ENCODE measurements around the gene EIF4G1.
A peak's percentile ranks its signal among the peaks of the same experiment; 100 is the strongest.
"Not testable (repeated sequence)": the region's sequence is repeated elsewhere in the genome, so short reads cannot be mapped to it uniquely, and the experiment has no call there.

EIF4G1 gene

DNA sequence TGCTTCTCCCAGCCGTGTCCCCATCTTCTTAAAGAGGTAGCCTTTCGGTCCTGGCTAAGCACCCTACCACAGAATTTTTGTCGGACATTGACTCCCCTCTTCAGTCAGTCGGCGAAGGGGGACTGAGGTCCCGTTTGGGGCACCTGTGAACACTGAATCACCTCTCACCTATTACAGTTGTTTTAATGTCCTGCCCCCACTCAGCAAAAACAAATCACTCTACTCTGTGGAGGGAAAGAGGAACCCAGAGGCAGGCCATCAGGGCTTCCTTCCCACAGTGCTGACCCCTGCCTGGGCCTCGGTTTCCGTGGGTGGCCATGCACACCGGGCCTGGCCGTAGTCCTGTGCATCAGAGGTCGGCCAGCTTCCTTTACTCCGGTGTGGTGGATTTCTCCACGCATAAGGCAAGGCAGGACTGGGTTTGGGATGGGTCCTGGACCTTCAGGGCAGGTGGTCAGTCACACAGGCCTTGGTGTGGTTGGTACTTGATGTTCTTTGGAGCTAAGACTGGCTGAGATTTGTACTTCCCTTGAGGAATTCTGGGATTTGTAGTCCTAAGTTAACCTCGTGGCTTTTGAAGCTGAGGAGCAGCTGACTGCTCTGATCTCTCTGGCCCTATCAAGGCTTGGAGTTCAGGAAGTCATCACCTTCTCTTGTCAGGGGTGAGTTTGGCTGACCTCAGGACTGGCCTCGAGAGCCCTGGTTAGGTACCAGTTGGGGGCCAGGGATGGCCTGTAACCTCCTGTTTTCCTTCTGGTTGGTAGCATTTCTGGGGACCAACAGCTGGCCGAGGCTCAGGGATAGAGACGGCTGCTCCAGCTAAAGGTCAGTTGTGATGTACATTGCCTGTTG, 22.4 kb downstream of the EIF4G1 start:
- CTCF ChIA-PET, result interaction anchor here (1.0 to 3.2 kb wide), 5 partner anchors 9 to 177 kb away, joined by 3 to 15 read pairs (median 4); partner anchors contain the start of genes CLCN2 and POLR2H
- peak; percentile 46 for DNase-seq (ENCODE audit: extremely low spot score)
- TF ChIP-seq, protein P1, sequence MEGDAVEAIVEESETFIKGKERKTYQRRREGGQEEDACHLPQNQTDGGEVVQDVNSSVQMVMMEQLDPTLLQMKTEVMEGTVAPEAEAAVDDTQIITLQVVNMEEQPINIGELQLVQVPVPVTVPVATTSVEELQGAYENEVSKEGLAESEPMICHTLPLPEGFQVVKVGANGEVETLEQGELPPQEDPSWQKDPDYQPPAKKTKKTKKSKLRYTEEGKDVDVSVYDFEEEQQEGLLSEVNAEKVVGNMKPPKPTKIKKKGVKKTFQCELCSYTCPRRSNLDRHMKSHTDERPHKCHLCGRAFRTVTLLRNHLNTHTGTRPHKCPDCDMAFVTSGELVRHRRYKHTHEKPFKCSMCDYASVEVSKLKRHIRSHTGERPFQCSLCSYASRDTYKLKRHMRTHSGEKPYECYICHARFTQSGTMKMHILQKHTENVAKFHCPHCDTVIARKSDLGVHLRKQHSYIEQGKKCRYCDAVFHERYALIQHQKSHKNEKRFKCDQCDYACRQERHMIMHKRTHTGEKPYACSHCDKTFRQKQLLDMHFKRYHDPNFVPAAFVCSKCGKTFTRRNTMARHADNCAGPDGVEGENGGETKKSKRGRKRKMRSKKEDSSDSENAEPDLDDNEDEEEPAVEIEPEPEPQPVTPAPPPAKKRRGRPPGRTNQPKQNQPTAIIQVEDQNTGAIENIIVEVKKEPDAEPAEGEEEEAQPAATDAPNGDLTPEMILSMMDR (IDR thresholded peaks at IDR 0.05; ENCODE audit: control extremely low read depth, extremely low read depth, low read depth, missing control alignments), result no peak
- POLR2A ChIA-PET, result interaction anchor here (0.6 to 1.4 kb wide), 3 partner anchors 9 to 185 kb away, joined by 3 to 11 read pairs (median 5); no protein-coding TSS in a partner anchor

DNA sequence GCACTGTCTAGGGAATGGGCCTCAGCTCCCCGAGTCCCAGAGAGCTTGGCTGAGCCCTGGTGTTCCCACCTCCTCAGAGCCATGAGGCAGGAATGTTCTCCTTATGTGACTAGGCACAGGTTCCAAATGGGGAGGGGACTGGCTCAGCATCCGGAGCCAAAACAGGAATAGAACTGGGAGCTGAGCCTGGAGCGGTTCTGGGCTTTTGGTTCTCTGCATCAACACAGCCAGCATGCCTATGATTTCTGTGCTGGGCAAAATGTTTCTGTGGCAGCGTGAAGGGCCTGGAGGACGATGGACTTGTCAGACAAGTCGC, 23.0 kb downstream of the EIF4G1 start, which contains the start of gene FAM131A:
FAM131A (plus strand) TSS at position 202 of the 316 bp plus-strand sequence; CDS start at position 233, 31 bp downstream.
- ChIA-PET CTCF (interaction anchor here (1.0 to 3.2 kb wide), 5 partner anchors 8 to 176 kb away, joined by 3 to 15 read pairs (median 4); partner anchors contain the start of genes CLCN2 and POLR2H), POLR2A (interaction anchor here (1.4 kb wide), 2 partner anchors 10 to 12 kb away, joined by 3 to 5 read pairs; no protein-coding TSS in a partner anchor)
- DNase-seq (ENCODE audit: extremely low spot score), result no peak
- TF ChIP-seq, protein P1 (IDR thresholded peaks at IDR 0.05; ENCODE audit: control extremely low read depth, extremely low read depth, low read depth, missing control alignments), result no peak

DNA sequence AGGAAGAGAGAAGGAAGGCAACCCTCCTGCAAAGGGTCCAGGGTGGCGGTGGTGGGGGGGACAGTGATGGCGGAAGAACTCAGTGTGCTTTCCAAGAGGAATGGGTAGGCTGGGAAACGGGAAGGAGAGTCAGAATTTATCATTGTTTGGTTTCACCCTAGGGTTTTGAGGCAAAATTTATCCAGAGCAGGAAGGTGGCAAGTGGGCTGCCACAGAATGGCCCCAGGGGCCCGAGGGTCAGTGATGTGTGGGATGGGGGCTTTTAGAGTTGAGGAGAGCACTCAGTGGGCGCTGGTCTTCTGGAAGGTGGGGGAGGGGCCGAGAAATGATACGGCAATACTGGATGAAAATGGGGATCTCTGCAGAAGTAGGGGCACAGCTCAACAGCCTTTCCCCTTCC, 23.6 kb downstream of the EIF4G1 start:
- POLR2A ChIA-PET, result interaction anchor here (1.4 kb wide), 1 partner anchor 11 kb away, joined by 3 read pairs; no protein-coding TSS in a partner anchor
- CTCF ChIA-PET, result interaction anchor here (1.0 to 3.2 kb wide), 5 partner anchors 8 to 176 kb away, joined by 3 to 15 read pairs (median 4); partner anchors contain the start of genes CLCN2 and POLR2H
- no peak for DNase-seq (ENCODE audit: extremely low spot score)
- TF ChIP-seq, protein P1 (IDR thresholded peaks at IDR 0.05; ENCODE audit: control extremely low read depth, extremely low read depth, low read depth, missing control alignments), result no peak

DNA sequence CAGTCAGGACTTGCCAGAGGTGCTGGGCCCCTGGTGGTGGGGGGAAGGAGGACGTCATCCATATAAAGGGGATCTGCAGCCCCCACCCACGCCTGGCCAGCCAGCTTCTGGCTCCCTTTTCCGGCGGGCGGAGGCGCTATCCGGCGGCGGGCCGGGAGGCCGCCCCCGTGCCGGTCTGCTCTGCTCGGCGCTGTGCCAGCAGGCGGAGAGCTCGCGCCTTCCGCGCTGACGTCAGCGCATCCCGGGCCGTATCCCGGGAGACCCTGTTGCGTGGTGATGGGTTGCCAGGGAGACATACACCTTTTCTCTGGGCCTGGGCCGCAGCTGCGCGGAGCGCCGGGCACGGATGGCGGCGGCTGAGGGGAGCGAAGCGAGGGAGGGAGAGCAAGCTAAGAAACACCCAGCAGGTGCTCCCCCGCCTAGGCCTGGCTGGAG, 24.1 kb downstream of the EIF4G1 start:
- DNase-seq (ENCODE audit: extremely low spot score), result no peak
- ChIA-PET POLR2A (interaction anchor here (1.3 to 1.4 kb wide), 2 partner anchors 11 to 12 kb away, joined by 3 to 4 read pairs; no protein-coding TSS in a partner anchor), CTCF (interaction anchor here (1.2 to 3.2 kb wide), 3 partner anchors 16 to 25 kb away, joined by 3 to 15 read pairs (median 7); partner anchors contain the start of genes CLCN2 and POLR2H)
- TF ChIP-seq, protein P1 (IDR thresholded peaks at IDR 0.05; ENCODE audit: control extremely low read depth, extremely low read depth, low read depth, missing control alignments), result no peak

DNA sequence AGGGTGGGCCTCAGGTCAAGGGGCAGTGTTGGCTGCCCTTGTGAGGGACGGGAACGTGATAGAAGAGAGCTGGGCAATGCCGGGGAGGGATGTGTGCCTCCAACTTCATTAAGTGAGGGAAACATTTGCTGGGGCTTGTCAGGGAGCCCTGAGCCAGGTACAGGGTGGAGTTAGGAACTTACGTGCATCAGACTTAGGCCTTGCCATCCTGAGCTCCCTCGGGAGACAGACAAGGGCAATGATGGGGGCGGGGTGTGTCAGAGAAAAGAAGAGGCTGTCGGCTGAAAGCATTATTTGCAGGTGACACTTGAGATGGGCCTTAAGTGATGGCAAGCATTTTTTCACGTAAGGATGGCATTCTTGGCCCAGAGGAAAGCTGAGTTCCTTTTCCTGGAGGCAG, 24.6 kb downstream of the EIF4G1 start:
- CTCF ChIA-PET, result interaction anchor here (1.2 to 3.2 kb wide), 2 partner anchors 16 to 25 kb away, joined by 3 to 15 read pairs; no protein-coding TSS in a partner anchor
- POLR2A ChIA-PET, result interaction anchor here (1.3 kb wide), 1 partner anchor 12 kb away, joined by 4 read pairs; no protein-coding TSS in a partner anchor
- TF ChIP-seq, protein P1 (IDR thresholded peaks at IDR 0.05; ENCODE audit: control extremely low read depth, extremely low read depth, low read depth, missing control alignments), result no peak
- DNase-seq (ENCODE audit: extremely low spot score), result no peak

DNA sequence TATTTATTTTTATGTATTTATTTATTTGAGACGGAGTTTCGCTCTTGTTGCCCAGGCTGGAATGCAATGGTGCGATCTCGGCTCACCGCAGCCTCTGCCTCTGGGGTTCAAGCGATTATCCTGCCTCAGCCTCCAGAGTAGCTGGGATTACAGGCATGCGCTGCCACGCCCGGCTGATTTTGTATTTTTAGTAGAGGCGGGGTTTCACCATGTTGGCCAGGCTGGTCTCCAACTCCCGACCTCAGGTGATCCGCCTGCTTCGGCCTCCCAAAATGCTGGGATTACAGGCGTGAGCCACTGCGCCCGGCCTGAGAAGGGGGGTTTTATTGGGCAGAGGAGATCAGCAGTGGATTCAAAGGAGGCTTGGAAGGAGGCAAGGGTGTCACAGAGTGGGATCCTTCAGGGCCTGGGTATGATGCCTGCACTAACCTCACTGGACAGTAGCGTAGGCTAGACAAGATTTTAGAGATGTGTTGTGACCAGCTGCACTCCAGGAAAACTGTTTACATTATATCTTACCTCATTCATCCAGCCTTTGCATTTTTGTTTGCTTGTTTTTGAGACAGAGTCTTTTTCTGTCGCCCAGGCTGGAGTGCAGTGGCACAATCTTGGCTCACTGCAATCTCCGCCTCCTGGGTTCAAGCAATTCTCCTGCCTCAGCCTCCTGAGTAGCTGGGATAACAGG, 25.2 kb downstream of the EIF4G1 start:
- POLR2A ChIA-PET, result interaction anchor here (1.3 kb wide), 1 partner anchor 11 kb away, joined by 4 read pairs; no protein-coding TSS in a partner anchor
- CTCF ChIA-PET, result interaction anchor here (1.2 to 3.2 kb wide), 3 partner anchors 14 to 24 kb away, joined by 3 to 15 read pairs (median 11); no protein-coding TSS in a partner anchor
- not testable (repeated sequence) for DNase-seq (ENCODE audit: extremely low spot score)
